ENCODE data around the gene STARD13.
A peak's percentile ranks its signal among the peaks of the same experiment; 100 is the strongest.

The STARD13 gene

DNA sequence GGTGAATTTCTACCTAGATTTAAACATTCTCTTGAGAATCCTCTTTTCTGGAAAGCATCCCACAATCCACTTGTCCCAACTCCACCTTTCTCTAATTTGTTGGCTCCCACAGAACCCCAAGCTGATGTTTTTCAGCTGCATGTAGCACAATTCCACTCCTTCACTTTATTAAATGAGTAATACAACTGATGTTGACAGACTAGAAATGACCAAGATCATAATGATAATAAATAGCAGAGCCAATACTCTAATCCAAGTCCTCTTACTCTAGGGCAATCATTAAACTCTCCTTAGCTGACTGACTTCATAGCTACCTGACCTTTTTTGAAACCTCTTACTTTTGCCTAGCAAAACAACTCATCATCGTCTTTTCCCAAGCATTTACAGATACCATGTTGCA lies 27.9 kb upstream of the STARD13 start:
- no peak overlapping the region for H3K27ac Mint-ChIP-seq
- no peak for ATAC-seq

DNA sequence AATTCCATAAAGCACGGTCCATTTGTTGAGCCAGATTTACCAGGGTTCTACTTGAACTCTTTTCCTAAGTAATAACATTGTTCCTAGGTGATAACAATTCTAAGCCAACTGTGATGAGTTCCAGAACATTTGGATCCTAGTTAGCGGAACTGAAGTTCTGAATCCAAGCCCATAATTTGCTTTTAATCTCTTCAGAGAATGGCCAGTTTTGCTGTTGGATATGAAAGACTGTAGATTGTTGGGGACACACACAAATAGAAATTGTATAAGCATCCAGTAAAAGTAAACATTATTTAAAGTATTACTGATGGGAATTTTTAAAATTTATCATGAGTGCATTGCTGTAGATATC lies 27.3 kb upstream of the STARD13 start:
- DNase-seq (no peak), ATAC-seq (no peak)
- peaks cover 15% of the 10 kb centered on the region for H3K27me3 Mint-ChIP-seq
- no peak overlapping the region for H3K27ac Mint-ChIP-seq
- H3K4me1 Mint-ChIP-seq = no peaks in the 10 kb centered on the region
- peaks cover 0 to 8% of the 10 kb centered on the region in 2 donors for H3K9me3 Mint-ChIP-seq
- no peak overlapping the region for H3K4me3 Mint-ChIP-seq

More for the DNA sequence above, 27.9 kb upstream of the STARD13 start:
- DNase-seq = no peak
- peaks cover 15% of the 10 kb centered on the region for H3K27me3 Mint-ChIP-seq
- H3K9me3 Mint-ChIP-seq = peaks cover 0 to 8% of the 10 kb centered on the region in 2 donors
- H3K4me1 Mint-ChIP-seq = no peaks in the 10 kb centered on the region
- no peak overlapping the region for H3K4me3 Mint-ChIP-seq

DNA sequence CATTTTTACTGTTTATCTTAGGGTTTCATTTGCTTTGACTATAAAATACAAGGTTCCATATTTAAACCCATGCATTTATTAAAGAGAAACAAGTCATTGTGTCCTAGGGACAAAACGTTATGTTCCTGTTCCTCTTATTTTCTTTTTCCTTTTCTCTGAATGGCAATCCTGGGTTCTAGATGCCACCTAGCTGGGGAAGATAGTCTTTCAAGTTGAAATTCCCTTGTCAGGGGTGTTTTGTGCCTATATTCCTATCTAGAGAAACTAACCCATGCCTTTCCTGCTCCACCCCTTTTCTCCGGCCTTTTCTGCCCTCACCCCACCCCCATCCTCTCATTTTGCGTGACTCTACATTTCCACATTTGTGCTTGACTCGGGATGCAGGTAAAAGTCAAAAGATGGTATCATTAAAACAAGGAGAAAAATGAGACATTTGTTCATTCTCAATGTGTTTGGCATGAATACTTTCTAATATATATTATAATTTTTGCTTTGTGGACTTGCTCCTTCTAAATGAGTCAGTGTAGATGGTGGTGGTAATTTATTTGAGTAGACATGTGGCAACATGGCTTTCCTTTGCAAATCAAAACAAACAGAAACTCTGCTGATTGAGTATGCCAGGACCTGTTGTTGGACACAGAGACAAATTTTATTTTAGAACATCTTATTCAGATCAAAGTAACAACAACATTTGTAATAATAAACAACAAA lies 26.8 kb upstream of the STARD13 start:
- no peak overlapping the region for H3K27ac Mint-ChIP-seq
- H3K4me1 Mint-ChIP-seq = no peaks in the 10 kb centered on the region
- H3K4me3 Mint-ChIP-seq = no peak overlapping the region
- ATAC-seq (no peak), DNase-seq (no peak)
- H3K9me3 Mint-ChIP-seq = peaks cover 0 to 5% of the 10 kb centered on the region in 2 donors
- peaks cover 17% of the 10 kb centered on the region for H3K27me3 Mint-ChIP-seq

DNA sequence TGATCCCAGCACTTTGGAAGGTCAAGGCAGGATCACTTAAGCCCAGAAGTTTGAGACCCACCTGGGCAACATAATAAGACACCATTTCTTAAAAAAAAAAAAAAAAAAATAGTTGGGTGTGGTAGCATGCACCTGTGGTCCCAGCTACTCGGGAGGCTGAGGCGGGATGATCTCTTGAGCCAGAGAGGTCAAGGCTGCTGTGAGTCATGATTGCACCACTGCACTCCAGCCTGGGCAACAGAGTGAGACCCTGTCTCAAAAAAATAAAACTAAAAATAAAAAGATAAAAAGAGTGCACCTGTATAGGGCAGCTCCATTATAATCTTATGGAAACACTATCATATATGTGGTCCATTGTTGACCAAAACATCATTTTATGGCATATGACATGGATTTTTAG lies 25.5 kb upstream of the STARD13 start:
- H3K27ac Mint-ChIP-seq = no peak overlapping the region
- no peaks in the 10 kb centered on the region for H3K9me3 Mint-ChIP-seq
- H3K4me3 Mint-ChIP-seq = no peak overlapping the region
- no peak for ATAC-seq
- H3K27me3 Mint-ChIP-seq = peaks cover 20% of the 10 kb centered on the region
- no peaks in the 10 kb centered on the region for H3K4me1 Mint-ChIP-seq
- no peak for DNase-seq

DNA sequence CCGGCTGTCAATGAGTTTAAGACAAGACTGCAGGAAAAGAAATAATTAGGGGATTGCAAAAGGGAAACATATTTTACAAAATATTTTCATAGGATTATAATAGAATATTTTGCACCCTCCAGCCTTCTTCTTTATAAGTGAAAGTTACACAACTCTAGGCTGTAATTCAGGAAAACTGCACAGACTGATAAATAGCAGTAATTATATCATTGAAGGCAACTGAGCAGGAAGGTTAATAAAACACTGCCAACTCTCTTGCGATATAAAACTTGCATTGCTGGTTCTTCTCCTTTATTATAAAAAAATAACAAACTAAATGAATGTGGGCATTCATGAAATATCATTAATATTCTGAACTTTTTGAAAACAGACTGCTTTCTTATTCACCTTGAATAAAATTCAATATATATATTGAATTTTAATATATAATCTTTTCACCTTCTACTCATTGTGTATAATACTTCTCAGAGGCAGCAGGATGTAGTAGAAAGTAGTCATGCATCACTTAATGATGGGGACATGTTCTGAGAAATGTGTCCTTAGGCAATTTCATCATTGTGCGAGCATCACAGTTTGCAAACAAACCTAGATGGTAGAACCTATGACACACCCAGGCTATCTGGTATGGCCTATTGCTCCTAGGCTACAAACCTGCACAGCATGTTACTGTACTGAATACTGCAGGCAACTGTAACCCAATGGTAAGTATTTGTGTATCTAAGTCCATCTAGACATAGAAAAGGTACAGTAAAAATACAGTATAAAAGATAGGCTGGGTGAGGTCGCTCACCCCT lies 24.9 kb upstream of the STARD13 start:
- Mint-ChIP-seq H3K27ac (no peak overlapping the region), H3K4me3 (no peak overlapping the region), H3K27me3 (peaks cover 20% of the 10 kb centered on the region), H3K4me1 (no peaks in the 10 kb centered on the region), H3K9me3 (no peaks in the 10 kb centered on the region)
- no peak for ATAC-seq
- DNase-seq = no peak

DNA sequence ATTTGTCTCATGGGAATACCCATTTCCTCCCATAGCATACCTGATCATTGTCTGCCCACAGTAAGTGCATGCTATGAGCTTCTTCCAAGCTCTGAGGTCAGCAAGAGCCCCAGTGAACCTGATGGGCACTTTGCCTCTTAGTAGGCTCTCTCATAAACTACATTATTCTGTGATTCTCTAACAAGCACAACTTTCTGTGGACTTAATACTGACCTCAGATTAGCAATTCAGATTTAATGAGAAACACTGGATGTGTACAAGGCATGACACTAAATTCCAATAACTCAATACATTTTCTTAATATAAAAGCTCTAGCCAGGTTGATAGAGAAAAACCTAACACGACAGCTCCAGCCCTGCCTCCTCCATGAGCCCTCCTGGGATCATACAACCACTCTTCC lies 23.3 kb upstream of the STARD13 start:
- Mint-ChIP-seq H3K27me3 (peaks cover 20% of the 10 kb centered on the region), H3K27ac (peak overlapping the region in 1 of 2 donors; percentile 20), H3K9me3 (no peaks in the 10 kb centered on the region), H3K4me1 (no peaks in the 10 kb centered on the region), H3K4me3 (no peak overlapping the region)
- ATAC-seq (no peak), DNase-seq (no peak)

DNA sequence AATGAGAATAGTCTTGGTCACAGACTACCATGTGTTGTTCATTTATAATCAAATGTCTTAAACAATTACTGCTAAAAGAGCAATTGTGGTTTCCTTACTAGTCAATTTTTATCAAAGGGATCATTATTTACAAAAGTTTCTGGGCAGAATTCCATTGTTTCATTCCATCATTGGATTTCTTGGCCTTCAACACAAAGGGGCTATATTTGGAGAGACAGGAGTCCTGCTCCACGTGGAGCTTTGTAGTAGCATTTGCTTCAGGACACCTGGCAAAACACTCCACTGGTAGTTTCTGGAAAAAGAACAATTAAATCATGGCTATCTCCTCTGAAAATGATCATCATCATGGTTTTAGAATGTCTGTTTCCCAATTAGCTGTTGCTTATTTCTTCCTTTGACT lies 22.3 kb upstream of the STARD13 start:
- H3K4me1 Mint-ChIP-seq = no peaks in the 10 kb centered on the region
- peaks cover 12% of the 10 kb centered on the region for H3K27me3 Mint-ChIP-seq
- no peaks in the 10 kb centered on the region for H3K9me3 Mint-ChIP-seq
- H3K4me3 Mint-ChIP-seq = no peak overlapping the region
- DNase-seq (no peak), ATAC-seq (no peak)
- H3K27ac Mint-ChIP-seq = no peak overlapping the region

DNA sequence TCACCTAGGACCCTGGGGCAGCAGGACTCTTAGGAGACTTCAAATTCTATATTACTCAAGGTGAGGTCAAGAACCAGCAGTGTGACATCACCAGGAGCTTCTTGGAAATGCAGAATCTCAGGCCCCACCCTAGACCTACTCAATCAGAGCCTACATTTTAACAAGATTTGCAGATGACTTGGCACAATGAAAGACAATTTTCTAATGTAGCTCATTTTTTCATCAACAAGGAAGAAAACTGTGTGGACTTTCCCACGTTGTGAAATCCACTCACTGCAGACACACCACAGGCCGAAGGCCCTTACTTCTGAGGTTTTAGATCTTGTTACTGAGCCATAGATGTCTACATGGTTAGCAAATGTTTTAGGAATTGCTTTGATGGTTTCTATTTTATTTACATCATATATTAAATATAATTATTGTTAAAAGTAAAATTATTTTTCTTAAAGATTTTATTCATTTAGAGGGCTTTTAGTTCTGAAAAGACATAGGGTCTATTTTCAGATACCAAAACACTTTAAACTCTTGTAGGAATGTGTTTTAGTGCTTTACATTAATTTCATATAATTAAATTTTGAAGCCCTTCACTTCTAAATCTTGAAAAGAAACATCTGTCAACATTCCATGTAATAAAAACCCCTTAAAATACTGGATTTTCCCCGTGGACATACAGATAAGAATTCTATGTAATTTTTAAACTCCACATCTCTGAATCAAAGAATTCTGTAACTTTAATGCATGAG lies 18.5 kb upstream of the STARD13 start:
- Mint-ChIP-seq H3K4me1 (no peaks in the 10 kb centered on the region), H3K27me3 (peaks cover 12% of the 10 kb centered on the region), H3K9me3 (no peaks in the 10 kb centered on the region), H3K4me3 (no peak overlapping the region), H3K27ac (no peak overlapping the region)
- ATAC-seq = no peak
- no peak for DNase-seq

DNA sequence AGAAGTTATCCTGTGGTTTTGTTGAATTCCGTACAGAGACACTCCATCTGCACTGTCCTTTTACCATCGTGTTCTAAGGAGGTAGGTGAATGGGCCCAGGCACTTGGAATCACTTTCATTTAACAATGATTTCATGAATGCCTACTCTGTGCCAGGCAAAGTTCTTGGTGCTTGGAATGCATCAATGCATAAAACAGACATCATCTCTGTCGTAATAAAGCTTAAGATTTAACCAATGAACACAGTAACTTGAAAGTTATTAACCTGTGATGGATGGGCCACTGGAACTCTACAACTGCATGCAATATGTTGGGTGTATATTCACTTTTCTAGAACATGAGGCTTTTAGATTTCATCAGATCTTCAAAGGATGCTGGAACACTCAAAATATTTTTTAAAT lies 14.1 kb upstream of the STARD13 start:
- no peak for ATAC-seq
- no peak overlapping the region for H3K27ac Mint-ChIP-seq
- peaks cover 13% of the 10 kb centered on the region for H3K27me3 Mint-ChIP-seq
- no peaks in the 10 kb centered on the region for H3K9me3 Mint-ChIP-seq
- no peak for DNase-seq
- no peaks in the 10 kb centered on the region for H3K4me1 Mint-ChIP-seq
- no peak overlapping the region for H3K4me3 Mint-ChIP-seq

DNA sequence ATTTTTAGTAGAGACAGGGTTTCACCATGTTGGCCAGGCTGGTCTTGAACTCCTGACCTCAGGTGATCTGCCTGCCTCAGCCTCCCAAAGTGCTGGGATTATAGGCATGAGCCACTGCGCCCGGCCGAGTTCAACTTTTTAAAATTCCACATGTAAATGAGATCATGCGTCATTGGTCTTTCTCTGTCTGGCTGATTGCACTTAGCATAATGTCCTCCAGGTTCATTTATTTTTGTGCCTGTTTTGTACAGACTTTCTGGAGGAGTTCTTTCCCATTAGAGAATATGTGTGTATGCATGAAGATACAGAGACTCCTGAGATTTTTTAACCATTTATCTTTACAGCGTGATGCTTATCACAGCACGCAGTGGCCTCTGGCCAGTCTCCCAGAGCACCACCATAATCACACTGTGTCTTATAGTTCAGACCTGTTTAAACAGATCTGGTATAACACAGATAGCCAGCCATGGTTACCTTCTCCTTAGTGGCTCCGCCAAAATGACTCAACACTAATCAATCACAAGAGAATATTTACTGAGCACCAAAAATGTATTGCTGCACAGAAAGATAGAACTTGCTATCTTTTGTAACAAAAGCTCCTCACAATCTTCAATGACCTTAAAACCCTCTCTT lies 11.4 kb upstream of the STARD13 start:
- no peaks in the 10 kb centered on the region for H3K9me3 Mint-ChIP-seq
- DNase-seq (no peak), ATAC-seq (no peak)
- H3K27me3 Mint-ChIP-seq = peaks cover 13% of the 10 kb centered on the region
- H3K27ac Mint-ChIP-seq = no peak overlapping the region
- H3K4me3 Mint-ChIP-seq = no peak overlapping the region
- no peaks in the 10 kb centered on the region for H3K4me1 Mint-ChIP-seq

DNA sequence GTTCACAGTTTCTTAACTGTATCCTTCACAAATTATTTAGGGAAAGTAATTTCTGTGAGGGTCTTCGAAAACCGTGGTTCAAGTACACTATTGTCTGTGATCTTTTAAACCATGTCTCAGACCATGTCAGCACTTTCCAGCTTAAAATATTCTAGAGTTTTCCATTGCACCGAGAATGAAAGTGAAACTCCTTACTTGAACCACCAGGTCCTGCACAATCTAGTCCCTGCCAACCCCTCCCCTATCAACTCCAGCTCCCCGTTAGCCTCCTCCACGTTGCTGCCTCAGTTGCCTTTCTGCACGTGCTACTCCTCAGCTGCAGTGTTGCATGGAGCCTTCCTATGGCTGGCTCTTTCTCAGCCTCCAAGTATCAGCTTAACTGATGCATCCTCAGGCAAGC lies 7.2 kb upstream of the STARD13 start:
- no peaks in the 10 kb centered on the region for H3K4me1 Mint-ChIP-seq
- DNase-seq = no peak
- H3K9me3 Mint-ChIP-seq = no peaks in the 10 kb centered on the region
- no peak overlapping the region for H3K27ac Mint-ChIP-seq
- peaks cover 40% of the 10 kb centered on the region for H3K27me3 Mint-ChIP-seq
- no peak overlapping the region for H3K4me3 Mint-ChIP-seq
- no peak for ATAC-seq

DNA sequence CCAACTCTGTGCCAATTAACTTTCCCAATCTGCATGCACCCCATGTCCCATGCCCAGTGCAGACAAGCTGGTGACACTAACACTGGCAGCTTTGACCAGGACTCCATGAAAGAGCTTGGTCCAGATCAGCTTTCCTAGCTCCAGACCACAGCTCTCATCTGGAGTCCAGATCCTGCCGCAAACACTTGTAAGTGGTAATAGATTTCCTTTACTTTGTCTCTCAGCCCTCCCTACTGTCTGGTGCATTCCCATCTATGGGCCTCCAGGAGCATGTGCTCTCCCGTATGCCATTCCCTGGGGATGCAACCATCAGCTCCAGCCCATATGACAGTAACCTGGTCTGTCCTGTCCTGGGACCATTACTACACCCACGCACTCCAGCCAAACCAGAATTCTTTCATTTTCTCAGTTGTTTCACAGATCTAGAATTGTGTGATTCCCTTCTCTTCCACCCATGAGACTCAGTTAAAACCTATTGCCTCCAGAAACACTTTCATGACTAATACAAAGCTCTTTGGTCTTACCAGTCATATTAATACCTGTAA lies 4.9 kb upstream of the STARD13 start:
- ATAC-seq = no peak
- no peaks in the 10 kb centered on the region for H3K9me3 Mint-ChIP-seq

DNA sequence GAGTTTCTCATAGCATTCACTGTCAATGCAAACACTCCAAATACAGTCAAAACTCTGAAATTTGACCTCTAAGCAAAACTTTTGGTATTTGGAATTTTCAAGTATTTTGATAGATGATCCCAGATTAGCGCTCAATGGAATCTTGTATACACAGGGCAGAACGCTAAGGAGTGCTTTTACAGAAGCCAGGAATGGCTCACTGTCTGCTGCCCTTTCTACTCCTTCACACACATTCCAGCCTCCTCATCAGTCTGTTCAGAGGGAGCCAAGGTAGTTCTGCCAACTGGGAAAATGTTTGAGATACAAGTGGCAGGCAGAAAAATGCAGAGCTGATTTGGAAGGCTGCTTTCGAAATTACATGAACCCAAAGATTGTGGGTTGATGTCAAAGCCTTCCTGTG lies 4.4 kb upstream of the STARD13 start:
- Mint-ChIP-seq H3K4me1 (peaks cover 14% of the 10 kb centered on the region), H3K9me3 (no peaks in the 10 kb centered on the region), H3K27ac (no peak overlapping the region), H3K4me3 (no peak overlapping the region), H3K27me3 (peaks cover 59% of the 10 kb centered on the region)
- ATAC-seq (no peak), DNase-seq (no peak)

More for the DNA sequence above, 4.9 kb upstream of the STARD13 start:
- Mint-ChIP-seq H3K4me1 (peaks cover 9% of the 10 kb centered on the region), H3K27ac (no peak overlapping the region), H3K4me3 (no peak overlapping the region), H3K27me3 (peaks cover 59% of the 10 kb centered on the region)
- DNase-seq = no peak

DNA sequence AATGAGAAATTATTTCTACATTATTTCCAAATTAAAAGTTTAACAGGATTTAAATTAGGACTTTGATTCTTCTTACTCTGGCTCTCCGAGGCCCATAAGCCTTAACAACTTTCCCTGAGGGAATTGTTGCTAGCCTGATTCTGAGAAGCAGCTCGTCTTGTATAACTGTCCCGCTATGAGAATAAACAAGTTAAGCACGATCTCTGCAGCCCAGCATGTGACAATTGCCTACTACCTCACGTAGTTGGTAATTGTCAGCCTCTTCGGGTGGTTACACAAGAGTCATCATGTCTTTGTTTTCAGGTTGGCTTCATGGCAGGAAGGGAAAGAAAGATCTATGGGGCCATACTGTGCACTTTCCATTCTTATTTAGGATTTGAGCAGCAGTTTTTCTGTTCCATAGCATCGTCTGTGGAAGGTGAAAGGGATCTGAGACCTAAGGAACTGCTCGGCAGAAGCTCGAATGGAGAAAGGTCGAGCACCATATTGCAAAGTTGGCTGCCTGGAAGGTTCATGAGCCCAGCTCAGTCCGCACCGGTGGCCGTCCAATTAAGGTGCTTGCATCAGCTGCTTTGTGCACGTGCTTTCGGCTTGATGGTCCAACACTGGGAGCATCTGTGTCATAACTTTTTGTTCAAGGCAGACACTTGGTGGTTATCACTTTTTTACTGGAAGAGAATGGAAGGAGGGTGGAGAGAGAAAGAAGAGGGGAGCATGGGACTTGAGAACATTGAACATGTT lies 1.8 kb upstream of the STARD13 start:
- Mint-ChIP-seq H3K27me3 (peaks cover 63% of the 10 kb centered on the region), H3K4me3 (no peak overlapping the region), H3K4me1 (peaks cover 15% of the 10 kb centered on the region), H3K27ac (no peak overlapping the region), H3K9me3 (no peaks in the 10 kb centered on the region)
- ATAC-seq (no peak), DNase-seq (no peak)

DNA sequence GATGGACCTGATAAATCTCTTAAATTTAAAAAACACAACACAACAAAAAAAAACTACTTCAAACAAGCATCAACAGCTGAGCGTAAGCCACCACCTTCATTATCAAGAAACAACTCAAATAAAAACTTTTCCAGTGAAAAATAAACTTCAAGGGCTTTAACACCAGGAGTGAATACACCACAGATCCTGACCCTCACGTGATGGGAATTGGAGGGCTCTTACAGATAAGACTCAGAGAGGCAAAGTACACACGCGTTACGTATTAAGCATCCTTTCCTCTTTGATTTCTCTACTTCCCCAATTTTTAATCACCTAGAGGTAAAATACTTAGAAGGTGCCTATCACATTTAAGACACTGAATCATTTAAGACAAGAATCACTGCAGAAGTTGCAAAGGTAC lies 573 bp upstream of the STARD13 start:
- Mint-ChIP-seq H3K4me3 (peak overlapping the region; percentile 84 to 93), H3K9me3 (no peaks in the 10 kb centered on the region), H3K27ac (peak overlapping the region; percentile 63 to 90), H3K27me3 (peaks cover 63% of the 10 kb centered on the region), H3K4me1 (peaks cover 15% of the 10 kb centered on the region)
- DNase-seq (no peak), ATAC-seq (no peak)
